Ishikawa (cell line): Measurements from ENCODE around the gene RFT1.
A peak's percentile ranks its signal among the peaks of the same experiment; 100 is the strongest.

Experiments
- CEBPB ChIP-seq: IDR thresholded peaks from 2 replicates; pipeline ENCODE4 v1.6.1; 2012
- CREB1 ChIP-seq: IDR thresholded peaks from 2 replicates; pipeline ENCODE4 v1.6.1; 2012; ENCODE audit warnings: low read depth
- EGR1 ChIP-seq: IDR thresholded peaks from 2 replicates; pipeline ENCODE4 v1.6.1; 2012
- EP300 ChIP-seq: IDR thresholded peaks from 2 replicates; pipeline ENCODE4 v1.6.1; 2012; ENCODE audit warnings: borderline replicate concordance
- FOXM1 ChIP-seq: IDR thresholded peaks from 2 replicates; pipeline ENCODE4 v1.6.1; 2012; ENCODE audit warnings: low read depth, borderline replicate concordance
- MAX ChIP-seq: IDR thresholded peaks from 2 replicates; pipeline ENCODE4 v1.6.1; 2012
- NFIC ChIP-seq: IDR thresholded peaks from 2 replicates; pipeline ENCODE4 v1.6.1; 2012
- RAD21 ChIP-seq: IDR thresholded peaks from 2 replicates; pipeline ENCODE4 v1.6.1; 2012; ENCODE audit warnings: low read depth
- TAF1 ChIP-seq: IDR thresholded peaks from 2 replicates; pipeline ENCODE4 v1.6.1; 2012; ENCODE audit warnings: low read depth, mild to moderate bottlenecking
- TCF12 ChIP-seq: IDR thresholded peaks from 2 replicates; pipeline ENCODE4 v1.6.1; 2012; ENCODE audit warnings: low read depth
- TEAD4 ChIP-seq: IDR thresholded peaks from 2 replicates; pipeline ENCODE4 v1.6.1; 2012
- USF1 ChIP-seq: IDR thresholded peaks from 2 replicates; pipeline ENCODE4 v1.6.1; 2012
- YY1 ChIP-seq: IDR thresholded peaks from 2 replicates; pipeline ENCODE4 v1.6.1; 2012; ENCODE audit warnings: low read depth
- ZBTB7A ChIP-seq: IDR thresholded peaks from 2 replicates; pipeline ENCODE4 v1.6.1; 2012; ENCODE audit warnings: low read depth
- TF ChIP-seq, protein P1 (sequence below): IDR thresholded peaks from 2 replicates; pipeline ENCODE4 v1.6.1; 2012; ENCODE audit warnings: low read depth, mild to moderate bottlenecking

RFT1 gene

GRCh38 chr3:53114412-53115074 lies 15.7 kb downstream of the RFT1 start:
- TF ChIP-seq TAF1 = no peak
- no peak for TF ChIP-seq NFIC
- no peak for TF ChIP-seq YY1
- no peak for TF ChIP-seq CREB1
- TF ChIP-seq EP300 = no peak
- TF ChIP-seq, protein P1, sequence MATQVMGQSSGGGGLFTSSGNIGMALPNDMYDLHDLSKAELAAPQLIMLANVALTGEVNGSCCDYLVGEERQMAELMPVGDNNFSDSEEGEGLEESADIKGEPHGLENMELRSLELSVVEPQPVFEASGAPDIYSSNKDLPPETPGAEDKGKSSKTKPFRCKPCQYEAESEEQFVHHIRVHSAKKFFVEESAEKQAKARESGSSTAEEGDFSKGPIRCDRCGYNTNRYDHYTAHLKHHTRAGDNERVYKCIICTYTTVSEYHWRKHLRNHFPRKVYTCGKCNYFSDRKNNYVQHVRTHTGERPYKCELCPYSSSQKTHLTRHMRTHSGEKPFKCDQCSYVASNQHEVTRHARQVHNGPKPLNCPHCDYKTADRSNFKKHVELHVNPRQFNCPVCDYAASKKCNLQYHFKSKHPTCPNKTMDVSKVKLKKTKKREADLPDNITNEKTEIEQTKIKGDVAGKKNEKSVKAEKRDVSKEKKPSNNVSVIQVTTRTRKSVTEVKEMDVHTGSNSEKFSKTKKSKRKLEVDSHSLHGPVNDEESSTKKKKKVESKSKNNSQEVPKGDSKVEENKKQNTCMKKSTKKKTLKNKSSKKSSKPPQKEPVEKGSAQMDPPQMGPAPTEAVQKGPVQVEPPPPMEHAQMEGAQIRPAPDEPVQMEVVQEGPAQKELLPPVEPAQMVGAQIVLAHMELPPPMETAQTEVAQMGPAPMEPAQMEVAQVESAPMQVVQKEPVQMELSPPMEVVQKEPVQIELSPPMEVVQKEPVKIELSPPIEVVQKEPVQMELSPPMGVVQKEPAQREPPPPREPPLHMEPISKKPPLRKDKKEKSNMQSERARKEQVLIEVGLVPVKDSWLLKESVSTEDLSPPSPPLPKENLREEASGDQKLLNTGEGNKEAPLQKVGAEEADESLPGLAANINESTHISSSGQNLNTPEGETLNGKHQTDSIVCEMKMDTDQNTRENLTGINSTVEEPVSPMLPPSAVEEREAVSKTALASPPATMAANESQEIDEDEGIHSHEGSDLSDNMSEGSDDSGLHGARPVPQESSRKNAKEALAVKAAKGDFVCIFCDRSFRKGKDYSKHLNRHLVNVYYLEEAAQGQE = no peak
- no peak for TF ChIP-seq FOXM1
- TF ChIP-seq TEAD4 = no peak
- TF ChIP-seq RAD21 = no peak

DNA sequence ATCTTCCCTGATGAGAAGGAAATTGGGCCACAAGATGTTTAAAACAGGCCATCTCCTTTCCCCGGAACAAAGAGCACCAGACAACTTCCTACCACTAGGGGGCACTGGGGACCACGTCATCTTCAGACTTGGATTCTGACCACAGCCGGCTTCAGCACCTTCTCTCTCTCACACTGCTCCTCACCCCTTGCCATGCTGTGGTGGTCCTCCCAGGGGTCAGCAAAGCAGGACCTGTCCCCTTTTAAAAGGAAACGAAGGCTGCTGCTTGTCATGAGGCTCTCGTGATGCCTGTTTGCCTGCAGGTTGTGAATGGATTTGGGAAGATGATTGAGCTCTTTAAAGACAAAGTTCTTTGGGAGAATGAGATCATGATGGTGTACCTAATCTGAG lies 16.2 kb downstream of the RFT1 start:
- peak; percentile 94 for TF ChIP-seq RAD21
- TF ChIP-seq EP300 = no peak

GRCh38 chr3:53113293-53114010 lies 16.8 kb downstream of the RFT1 start:
- TF ChIP-seq TCF12 = no peak
- no peak for TF ChIP-seq MAX
- TF ChIP-seq ZBTB7A = no peak

DNA sequence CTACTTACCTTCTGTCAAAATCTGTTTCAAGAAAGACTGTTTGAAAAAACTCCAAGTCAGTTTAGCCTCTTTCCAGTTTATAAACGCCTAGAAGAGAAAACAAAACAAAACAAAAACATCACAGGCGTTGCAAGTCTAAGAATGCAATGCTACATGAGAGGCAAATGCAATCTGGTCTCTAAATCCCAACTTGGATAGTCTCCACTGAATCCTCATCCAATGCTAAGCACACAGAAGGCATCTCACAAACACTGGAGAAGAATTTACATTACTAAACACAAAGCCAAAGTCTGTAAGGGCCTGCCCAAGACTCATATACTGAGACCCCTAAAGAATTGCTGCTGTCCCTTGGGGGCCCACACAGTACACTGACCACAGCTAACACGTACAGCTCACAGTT lies 18.4 kb downstream of the RFT1 start:
- TF ChIP-seq CREB1 (no peak), EP300 (no peak), TCF12 (no peak), YY1 (no peak), NFIC (no peak), MAX (no peak), EGR1 (no peak), TAF1 (no peak), RAD21 (no peak), USF1 (no peak), TEAD4 (no peak), ZBTB7A (no peak), FOXM1 (no peak)
- TF ChIP-seq, protein P1 = no peak

DNA sequence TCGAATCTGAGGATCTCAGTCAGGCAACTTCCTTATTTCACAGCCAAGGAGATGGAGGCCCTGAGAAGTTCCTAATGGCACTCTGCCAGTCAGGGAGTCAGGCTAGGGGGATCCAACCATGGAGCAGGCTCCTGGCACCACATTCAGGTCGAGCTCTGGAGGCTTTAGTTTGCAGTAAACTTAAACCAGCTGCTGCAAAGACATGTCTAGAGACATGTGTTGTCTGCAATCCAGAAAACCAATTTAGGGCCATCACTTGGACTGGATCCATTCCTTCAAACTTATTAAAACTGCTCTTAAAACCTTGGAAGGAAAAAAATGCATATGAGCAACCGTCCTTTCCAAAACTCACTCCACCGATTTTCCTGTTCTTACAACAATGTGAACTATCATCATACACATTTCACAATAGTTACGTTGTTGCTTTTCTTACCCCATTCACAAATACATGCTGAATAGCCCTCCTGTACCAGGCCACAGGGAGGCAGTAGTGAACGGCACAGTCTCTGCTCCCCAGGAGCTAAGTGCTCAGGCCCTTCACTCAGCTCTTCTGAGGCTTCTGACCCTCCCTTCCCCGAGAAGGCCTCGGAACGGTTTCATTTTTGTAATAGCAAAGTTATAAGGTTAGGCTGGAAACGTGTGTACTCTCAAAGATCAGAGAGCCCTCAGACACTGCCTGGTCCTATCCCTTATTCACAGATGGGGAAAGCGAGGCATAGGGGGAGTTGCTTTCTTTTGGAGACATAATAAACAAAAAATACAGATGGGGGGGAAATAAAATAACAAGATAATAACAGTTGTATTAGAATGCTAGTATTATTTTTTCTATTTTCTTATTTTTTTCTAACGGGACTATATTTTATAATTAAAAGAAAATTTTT lies 20.1 kb downstream of the RFT1 start:
- no peak for TF ChIP-seq NFIC
- no peak for TF ChIP-seq CEBPB
- no peak for TF ChIP-seq USF1
- TF ChIP-seq RAD21 = peak; percentile 45

GRCh38 chr3:53109190-53109589 lies 21.0 kb downstream of the RFT1 start:
- TF ChIP-seq TAF1 = no peak
- TF ChIP-seq TCF12 = no peak
- TF ChIP-seq, protein P1 = no peak
